SK-N-SH treated with all-trans-retinoic acid at 6 μM for 48 hours (cell line): ENCODE results near the gene GPX5.

Source experiments
- ATAC-seq: fragments of 200-7000 bp; cut with Tn5 transposase; 3 replicates; pipeline ENCODE4 v1.9.1; 2020; ENCODE audit warnings: mild to moderate bottlenecking, moderate library complexity
- ARNTL ChIP-seq: fragments of 450-650 bp; formaldehyde crosslinking; IDR thresholded peaks from 2 replicates; pipeline ENCODE4 v1.5.0; 2020; ENCODE audit warnings: low read depth, mild to moderate bottlenecking, moderate library complexity, borderline replicate concordance
- BACH2 ChIP-seq: fragments of 250-450 bp; sonication (Bioruptor Pico); IDR thresholded peaks from 2 replicates; pipeline ENCODE4 v1.9.0; 2021; ENCODE audit warnings: mild to moderate bottlenecking, borderline replicate concordance
- CSRNP3 ChIP-seq: fragments of 250-450 bp; sonication (Bioruptor Pico); IDR thresholded peaks from 2 replicates; pipeline ENCODE4 v1.5.1; 2021; ENCODE audit warnings: mild to moderate bottlenecking, moderate library complexity
- ISL1 ChIP-seq: fragments of 250-450 bp; sonication (Bioruptor Pico); IDR thresholded peaks from 2 replicates; pipeline ENCODE4 v2.1.2; 2022; ENCODE audit warnings: mild to moderate bottlenecking, moderate library complexity
- OSR1 ChIP-seq: fragments of 250-450 bp; sonication (Bioruptor Pico); IDR thresholded peaks from 2 replicates; pipeline ENCODE4 v1.8.0; 2022; ENCODE audit warnings: moderate library complexity, mild to moderate bottlenecking, inconsistent platforms
- PATZ1 ChIP-seq: fragments of 250-450 bp; sonication (Bioruptor Pico); IDR thresholded peaks from 2 replicates; pipeline ENCODE4 v1.8.0; 2020; ENCODE audit warnings: mild to moderate bottlenecking, moderate library complexity, borderline replicate concordance
- POU6F1 ChIP-seq: fragments of 250-450 bp; sonication (Bioruptor Pico); IDR thresholded peaks from 2 replicates; pipeline ENCODE4 v1.8.0; 2021; ENCODE audit warnings: low read depth, mild to moderate bottlenecking, moderate library complexity, borderline replicate concordance
- RARB ChIP-seq: fragments of 250-450 bp; sonication (Bioruptor Pico); IDR thresholded peaks from 2 replicates; pipeline ENCODE4 v1.8.0; 2021; ENCODE audit warnings: mild to moderate bottlenecking, moderate library complexity
- SNAI2 ChIP-seq: fragments of 250-450 bp; sonication (Bioruptor Pico); IDR thresholded peaks from 2 replicates; pipeline ENCODE4 v1.5.0; 2020; ENCODE audit warnings: mild to moderate bottlenecking, moderate library complexity
- TCF4 ChIP-seq: fragments of 250-450 bp; sonication (Bioruptor Pico); IDR thresholded peaks from 2 replicates; pipeline ENCODE4 v1.8.0; 2021; ENCODE audit warnings: mild to moderate bottlenecking, moderate library complexity, borderline replicate concordance
- TOX ChIP-seq: fragments of 250-450 bp; sonication (Bioruptor Pico); IDR thresholded peaks from 2 replicates; pipeline ENCODE4 v1.8.0; 2021; ENCODE audit warnings: mild to moderate bottlenecking, moderate library complexity, borderline replicate concordance
- ZC3H10 ChIP-seq: fragments of 250-450 bp; sonication (Bioruptor Pico); IDR thresholded peaks from 2 replicates; pipeline ENCODE4 v1.5.1; 2021; ENCODE audit warnings: mild to moderate bottlenecking, moderate library complexity
- ZFP3 ChIP-seq: fragments of 250-450 bp; sonication (Bioruptor Pico); IDR thresholded peaks from 2 replicates; pipeline ENCODE4 v1.5.0; 2020; ENCODE audit warnings: mild to moderate bottlenecking, moderate library complexity
- ZFP30 ChIP-seq: fragments of 450-650 bp; formaldehyde crosslinking; IDR thresholded peaks from 2 replicates; pipeline ENCODE4 v1.5.0; 2022; ENCODE audit warnings: mild to moderate bottlenecking, moderate library complexity
- ZNF565 ChIP-seq: fragments of 450-650 bp; formaldehyde crosslinking; conservative IDR thresholded peaks from 2 replicates; pipeline ENCODE4 v1.5.0; 2020; ENCODE audit warnings: low read depth, mild to moderate bottlenecking, moderate library complexity
- ZNF70 ChIP-seq: fragments of 450-650 bp; formaldehyde crosslinking; IDR thresholded peaks from 2 replicates; pipeline ENCODE4 v1.5.0; 2020; ENCODE audit warnings: mild to moderate bottlenecking, moderate library complexity

Gene GPX5

GRCh38 chr6:28534875-28535274 is 9.2 kb downstream of the GPX5 start (continued):
- TF ChIP-seq PATZ1 (no peak), ISL1 (CRISPR knock-in tag) (no peak), RARB (CRISPR knock-in tag) (no peak)

- no peak for ATAC-seq
- no peak for TF ChIP-seq ZFP3 (CRISPR knock-in tag)
- no peak for TF ChIP-seq TOX (CRISPR knock-in tag)
- no peak for TF ChIP-seq OSR1 (CRISPR knock-in tag)
- no peak for TF ChIP-seq ZNF565 (CRISPR knock-in tag)
- no peak for TF ChIP-seq TCF4
- TF ChIP-seq ARNTL (CRISPR knock-in tag): no peak
- no peak for TF ChIP-seq ZNF70 (CRISPR knock-in tag)
- no peak for TF ChIP-seq ZC3H10 (CRISPR knock-in tag)
- no peak for TF ChIP-seq CSRNP3
- no peak for TF ChIP-seq PATZ1
These were observed 11.4 kb downstream of the GPX5 start for GRCh38 chr6:28537065-28537464.

- ATAC-seq: peak; percentile 34; the same call in 2 of the 3 replicates
- no peak for TF ChIP-seq BACH2 (CRISPR knock-in tag)
- no peak for TF ChIP-seq ARNTL (CRISPR knock-in tag)
- no peak for TF ChIP-seq SNAI2 (CRISPR knock-in tag)
- TF ChIP-seq ZNF70 (CRISPR knock-in tag): no peak
- TF ChIP-seq ISL1 (CRISPR knock-in tag): no peak
- no peak for TF ChIP-seq PATZ1
- no peak for TF ChIP-seq POU6F1 (CRISPR knock-in tag)
- TF ChIP-seq ZFP30 (CRISPR knock-in tag): no peak
These were observed 11.9 kb downstream of the GPX5 start for GRCh38 chr6:28537509-28538140.

GRCh38 chr6:28541996-28542395 is 16.3 kb downstream of the GPX5 start:
- no peak for ATAC-seq
- no peak for TF ChIP-seq ZNF70 (CRISPR knock-in tag)
- TF ChIP-seq, all 23 proteins: peak for 0
